Rectal smooth muscle tissue (tissue), 1 donor: ENCODE measurements around the gene KLLN.
"Not testable (repeated sequence)": the region's sequence is repeated elsewhere in the genome, so short reads cannot be mapped to it uniquely, and the experiment has no call there.

Source experiments
- H3K27ac ChIP-seq: one replicate; pipeline ENCODE4 v1.7.0; 2013; ENCODE audit warnings: low read depth, low read length, inconsistent platforms
- H3K27me3 ChIP-seq: one replicate; pipeline ENCODE4 v1.7.0; 2013; ENCODE audit warnings: low read length; ENCODE audit not compliant: control insufficient read depth, insufficient read depth
- H3K36me3 ChIP-seq: one replicate; pipeline ENCODE4 v1.7.0; 2013; ENCODE audit warnings: low read length; ENCODE audit not compliant: control insufficient read depth, insufficient read depth
- H3K4me1 ChIP-seq: one replicate; pipeline ENCODE4 v1.7.0; 2013; ENCODE audit warnings: low read length; ENCODE audit not compliant: control insufficient read depth, insufficient read depth
- H3K4me3 ChIP-seq: one replicate; pipeline ENCODE4 v1.7.0; 2013; ENCODE audit warnings: low read length
- H3K9ac ChIP-seq: one replicate; pipeline ENCODE4 v1.7.0; 2013; ENCODE audit warnings: low read length

Gene KLLN

DNA sequence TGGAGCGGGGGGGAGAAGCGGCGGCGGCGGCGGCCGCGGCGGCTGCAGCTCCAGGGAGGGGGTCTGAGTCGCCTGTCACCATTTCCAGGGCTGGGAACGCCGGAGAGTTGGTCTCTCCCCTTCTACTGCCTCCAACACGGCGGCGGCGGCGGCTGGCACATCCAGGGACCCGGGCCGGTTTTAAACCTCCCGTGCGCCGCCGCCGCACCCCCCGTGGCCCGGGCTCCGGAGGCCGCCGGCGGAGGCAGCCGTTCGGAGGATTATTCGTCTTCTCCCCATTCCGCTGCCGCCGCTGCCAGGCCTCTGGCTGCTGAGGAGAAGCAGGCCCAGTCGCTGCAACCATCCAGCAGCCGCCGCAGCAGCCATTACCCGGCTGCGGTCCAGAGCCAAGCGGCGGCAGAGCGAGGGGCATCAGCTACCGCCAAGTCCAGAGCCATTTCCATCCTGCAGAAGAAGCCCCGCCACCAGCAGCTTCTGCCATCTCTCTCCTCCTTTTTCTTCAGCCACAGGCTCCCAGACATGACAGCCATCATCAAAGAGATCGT, 690 bp upstream of the KLLN start:
- H3K4me3 ChIP-seq = peak overlapping the region; percentile 79
- H3K27me3 ChIP-seq, H3K4me1 ChIP-seq, H3K36me3 ChIP-seq: not testable (repeated sequence)
- H3K27ac ChIP-seq = peak overlapping the region; percentile 90
- peak overlapping the region; percentile 35 for H3K9ac ChIP-seq

DNA sequence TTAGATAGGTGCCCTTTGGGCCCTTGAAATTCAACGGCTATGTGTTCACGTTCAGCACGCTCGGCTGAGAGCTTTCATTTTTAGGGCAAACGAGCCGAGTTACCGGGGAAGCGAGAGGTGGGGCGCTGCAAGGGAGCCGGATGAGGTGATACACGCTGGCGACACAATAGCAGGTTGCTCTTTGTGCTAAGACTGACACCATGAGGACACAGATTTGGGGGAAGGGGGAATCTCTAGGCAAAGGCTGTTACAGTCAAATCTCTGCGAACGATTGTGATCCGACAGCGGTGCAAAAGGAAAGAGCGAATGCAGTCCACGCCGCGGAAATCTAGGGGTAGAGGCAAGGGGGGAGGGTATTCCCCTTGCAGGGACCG, 667 bp downstream of the KLLN start:
- peak overlapping the region; percentile 79 for H3K4me3 ChIP-seq
- H3K36me3 ChIP-seq = no peaks in the 10 kb centered on the region
- peak overlapping the region; percentile 90 for H3K27ac ChIP-seq
- no peaks in the 10 kb centered on the region for H3K27me3 ChIP-seq
- H3K4me1 ChIP-seq = no peaks in the 10 kb centered on the region
- peak overlapping the region; percentile 28 for H3K9ac ChIP-seq

DNA sequence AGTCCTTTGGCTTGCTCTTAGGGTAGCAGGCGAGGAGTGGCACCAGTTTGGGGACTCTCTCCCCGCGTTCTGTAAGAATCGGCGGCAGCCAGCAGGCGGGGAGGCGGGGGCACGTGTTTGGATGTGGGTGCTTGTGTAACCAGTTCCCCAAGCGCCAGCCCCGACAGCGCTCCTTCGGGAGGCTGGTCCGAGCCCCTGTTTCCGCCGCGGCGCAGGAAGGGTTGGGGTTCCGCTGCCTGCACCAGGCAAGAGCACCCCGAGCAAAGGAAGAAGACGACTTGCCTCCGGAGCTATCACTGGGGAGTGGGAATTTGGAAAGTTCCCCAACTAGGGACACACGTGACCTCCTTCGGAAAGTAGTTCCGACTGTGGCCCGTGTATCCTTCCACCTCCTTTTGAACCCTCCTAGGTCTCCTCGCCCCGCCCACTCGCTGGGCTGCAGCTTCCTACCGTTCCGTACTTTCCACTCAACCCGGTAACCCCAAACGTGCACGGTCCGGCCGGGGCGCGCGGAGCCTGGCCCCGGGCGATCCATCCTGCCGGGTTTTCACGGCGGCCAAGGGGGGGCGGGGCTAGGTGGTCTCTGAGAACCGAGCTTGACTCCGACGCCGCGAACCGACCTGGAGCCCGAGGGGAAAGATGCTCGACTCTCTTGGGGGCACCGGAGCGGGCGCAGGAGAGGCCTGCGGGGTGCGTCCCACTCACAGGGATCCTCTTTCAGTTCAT, 1.2 kb downstream of the KLLN start:
- no peaks in the 10 kb centered on the region for H3K36me3 ChIP-seq
- peak overlapping the region; percentile 90 for H3K27ac ChIP-seq
- H3K4me1 ChIP-seq = no peaks in the 10 kb centered on the region
- peak overlapping the region; percentile 79 for H3K4me3 ChIP-seq
- H3K9ac ChIP-seq = peak overlapping the region; percentile 34
- no peaks in the 10 kb centered on the region for H3K27me3 ChIP-seq

DNA sequence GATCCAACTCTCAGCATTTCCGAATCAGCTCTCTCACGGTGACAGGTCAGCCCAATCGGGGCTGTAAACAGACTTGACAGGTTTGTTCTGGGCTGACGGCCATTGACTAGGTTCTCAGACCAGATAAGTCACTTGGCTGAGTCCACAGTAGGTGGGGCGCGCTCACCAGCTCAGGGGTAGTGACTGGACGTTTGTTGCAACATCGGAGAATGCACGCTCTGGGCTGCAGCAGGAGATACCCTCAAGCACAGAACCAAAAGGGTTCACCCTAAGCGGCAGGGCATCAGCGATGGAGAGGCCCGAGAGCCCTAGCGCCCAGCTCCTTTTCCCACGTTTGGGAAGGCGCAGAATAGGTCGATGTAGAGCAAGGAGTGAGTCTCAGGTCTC, 1.8 kb downstream of the KLLN start:
- peak overlapping the region; percentile 34 for H3K9ac ChIP-seq
- peak overlapping the region; percentile 90 for H3K27ac ChIP-seq
- peak overlapping the region; percentile 79 for H3K4me3 ChIP-seq
- no peaks in the 10 kb centered on the region for H3K27me3 ChIP-seq
- H3K4me1 ChIP-seq = no peaks in the 10 kb centered on the region
- no peaks in the 10 kb centered on the region for H3K36me3 ChIP-seq

DNA sequence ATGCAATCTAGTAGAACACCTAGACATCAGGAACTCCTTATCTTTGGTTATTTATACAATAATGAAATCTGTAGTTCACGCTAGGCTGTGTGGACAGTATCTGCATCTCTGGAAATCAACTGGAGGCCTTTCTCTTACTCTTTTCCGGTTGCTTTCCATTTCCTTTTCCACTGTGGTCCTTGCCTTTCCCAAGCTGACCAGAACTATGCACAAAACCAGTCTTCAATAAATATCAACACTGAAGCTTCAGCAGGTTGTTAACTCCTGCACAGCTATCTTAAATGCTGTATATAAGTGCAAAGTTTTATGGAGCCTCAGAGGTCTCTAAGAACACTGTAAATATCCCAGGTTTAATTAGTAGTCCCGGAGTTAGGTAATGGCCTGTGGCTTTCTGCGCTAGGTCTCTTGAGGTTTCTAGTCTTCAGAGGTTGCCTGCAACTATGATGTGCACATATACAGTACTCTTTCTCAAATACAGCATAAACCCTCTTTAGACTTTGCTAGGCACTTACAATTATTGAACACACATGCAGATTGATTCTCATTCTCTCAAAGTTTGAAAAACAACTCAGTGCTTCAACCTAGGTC, 2.4 kb downstream of the KLLN start:
- Histone ChIP-seq H3K4me3 (no peak overlapping the region), H3K27ac (peak overlapping the region; percentile 90), H3K9ac (no peak overlapping the region), H3K36me3 (no peaks in the 10 kb centered on the region), H3K4me1 (no peaks in the 10 kb centered on the region), H3K27me3 (no peaks in the 10 kb centered on the region)

DNA sequence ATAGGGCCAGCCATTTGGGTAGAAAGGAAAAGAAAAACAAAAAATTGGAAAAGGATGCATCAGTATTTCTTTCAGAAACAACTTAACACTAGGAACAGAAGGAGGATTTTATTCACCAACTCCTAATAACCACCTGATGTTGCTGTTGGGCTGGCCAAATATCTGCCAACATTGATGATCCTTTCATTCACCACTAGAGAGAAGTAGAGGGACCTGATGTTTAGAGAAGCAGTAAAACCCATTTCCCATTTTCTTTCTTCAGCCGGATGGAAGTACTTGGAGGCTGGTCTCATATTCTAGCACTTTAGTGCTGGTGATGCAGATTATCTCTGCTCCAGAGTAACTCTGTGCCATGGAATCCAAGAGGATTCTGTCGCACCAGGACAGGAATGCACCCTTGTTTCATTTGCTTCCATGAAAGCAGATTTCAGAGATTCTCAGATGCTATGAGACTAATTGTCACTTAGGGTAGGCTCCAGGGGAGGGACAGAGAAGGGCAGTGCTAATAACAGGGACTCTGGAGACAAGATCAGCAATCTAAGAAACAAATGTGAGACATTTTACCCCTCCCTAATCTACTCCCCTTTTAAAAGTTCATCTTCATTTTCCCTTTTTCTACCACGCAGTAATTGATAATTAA, 3.1 kb downstream of the KLLN start:
- no peak overlapping the region for H3K4me3 ChIP-seq
- no peaks in the 10 kb centered on the region for H3K4me1 ChIP-seq
- no peaks in the 10 kb centered on the region for H3K36me3 ChIP-seq
- H3K27ac ChIP-seq = no peak overlapping the region
- no peaks in the 10 kb centered on the region for H3K27me3 ChIP-seq
- H3K9ac ChIP-seq = no peak overlapping the region

DNA sequence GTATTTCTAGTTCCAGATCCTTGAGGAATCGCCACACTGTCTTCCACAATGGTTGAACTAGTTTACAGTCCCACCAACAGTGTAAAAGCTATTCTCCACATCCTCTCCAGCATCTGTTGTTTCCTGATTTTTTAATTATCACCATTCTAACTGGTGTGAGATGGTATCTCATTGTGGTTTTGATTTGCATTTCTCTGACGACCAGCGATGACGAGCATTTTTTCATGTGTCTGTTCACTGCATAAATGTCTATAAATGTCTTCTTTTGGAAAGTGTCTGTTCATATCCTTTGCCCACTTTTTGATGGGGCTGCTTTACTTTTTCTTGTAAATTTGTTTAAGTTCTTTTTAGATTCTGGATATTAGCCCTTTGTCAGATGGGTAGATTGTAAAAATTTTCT, 7.7 kb downstream of the KLLN start:
- H3K4me1 ChIP-seq, H3K27me3 ChIP-seq: not testable (repeated sequence)

DNA sequence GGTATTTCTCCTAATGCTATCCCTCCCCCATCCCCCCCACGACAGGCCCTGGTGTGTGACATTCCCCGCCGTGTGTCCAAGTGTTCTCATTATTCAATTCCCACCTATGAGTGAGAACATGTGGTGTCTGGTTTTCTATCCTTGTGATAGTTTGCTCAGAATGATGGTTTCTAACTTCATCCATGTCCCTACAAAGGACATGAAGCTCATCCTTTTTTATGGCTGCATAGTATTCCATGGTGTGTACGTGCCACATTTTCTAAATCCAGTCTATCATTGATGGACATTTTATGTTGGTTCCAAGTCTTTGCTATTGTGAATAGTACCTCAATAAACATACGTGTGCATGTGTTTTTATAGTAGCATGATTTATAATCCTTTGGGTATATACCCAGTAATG, 8.1 kb downstream of the KLLN start:
- not testable (repeated sequence) for H3K9ac ChIP-seq, H3K27ac ChIP-seq, H3K4me1 ChIP-seq, H3K27me3 ChIP-seq, H3K36me3 ChIP-seq, H3K4me3 ChIP-seq

More for the DNA sequence above, 7.7 kb downstream of the KLLN start:
- not testable (repeated sequence) for H3K9ac ChIP-seq, H3K36me3 ChIP-seq, H3K27ac ChIP-seq, H3K4me3 ChIP-seq

DNA sequence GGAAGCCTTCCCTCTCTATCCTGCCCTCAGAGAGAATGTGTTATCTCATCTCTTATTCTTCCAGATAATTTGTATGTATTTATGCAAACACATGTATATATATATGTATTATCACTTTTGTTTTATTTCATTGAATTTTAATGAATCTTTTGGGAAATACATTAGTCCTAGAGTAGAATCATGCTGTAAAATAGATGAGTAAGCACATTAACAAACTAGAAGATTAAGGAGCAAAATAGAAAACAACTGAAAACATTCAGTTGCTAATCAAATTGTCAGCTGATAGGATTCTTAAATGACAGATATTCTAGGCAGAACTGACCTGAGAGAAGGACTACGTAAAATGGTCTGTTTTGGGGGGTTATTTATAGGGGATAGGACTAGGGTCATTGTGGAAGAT, 11.2 kb downstream of the KLLN start:
- Histone ChIP-seq H3K4me1 (no peaks in the 10 kb centered on the region), H3K9ac (no peak overlapping the region), H3K27ac (no peak overlapping the region), H3K36me3 (no peaks in the 10 kb centered on the region), H3K4me3 (no peak overlapping the region), H3K27me3 (no peaks in the 10 kb centered on the region)

DNA sequence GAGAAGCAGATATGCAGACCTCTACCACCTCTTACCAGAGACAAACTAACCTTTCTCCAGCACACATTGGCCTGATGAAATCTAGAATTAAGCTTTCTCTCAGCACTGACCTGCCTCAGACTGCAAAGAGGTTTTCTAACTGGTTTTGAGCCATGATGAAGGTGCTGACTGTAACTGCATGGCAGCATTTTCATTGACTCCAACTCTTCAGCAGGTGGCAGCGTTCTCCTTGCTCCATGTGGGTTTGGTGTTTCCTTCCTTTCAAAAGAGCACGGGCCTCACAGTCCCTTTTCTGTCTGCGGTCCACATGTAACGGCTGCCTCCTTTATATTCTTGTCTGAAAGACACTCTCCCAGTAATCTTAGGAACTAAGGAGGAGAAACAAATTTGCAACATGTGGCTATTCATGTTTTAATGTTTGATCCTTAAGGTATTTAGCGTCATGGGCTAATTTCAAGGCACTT, 12.6 kb downstream of the KLLN start:
- no peaks in the 10 kb centered on the region for H3K27me3 ChIP-seq
- no peak overlapping the region for H3K9ac ChIP-seq
- no peak overlapping the region for H3K27ac ChIP-seq
- H3K4me1 ChIP-seq = no peaks in the 10 kb centered on the region
- H3K4me3 ChIP-seq = no peak overlapping the region
- H3K36me3 ChIP-seq = no peaks in the 10 kb centered on the region

DNA sequence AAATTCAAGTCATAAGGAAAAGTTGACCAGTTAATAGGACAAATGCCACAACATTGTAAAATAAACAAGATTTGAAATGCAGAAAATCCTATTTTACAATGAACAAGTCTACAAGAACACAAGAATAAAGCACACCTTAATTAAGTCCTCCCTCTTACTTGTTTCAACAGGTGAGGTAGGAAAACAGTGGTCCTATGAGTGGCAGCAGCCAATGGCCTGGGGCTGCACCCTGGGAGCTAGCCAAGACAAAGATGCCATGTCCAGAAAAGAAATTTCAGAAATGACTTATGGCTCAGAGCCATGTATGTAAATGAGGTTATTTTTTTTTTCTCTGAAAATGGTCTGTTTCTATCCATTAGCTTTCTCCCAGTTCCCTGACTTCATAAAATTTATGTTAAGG, 14.3 kb downstream of the KLLN start:
- Histone ChIP-seq H3K9ac (no peak overlapping the region), H3K4me3 (no peak overlapping the region), H3K27ac (no peak overlapping the region)

DNA sequence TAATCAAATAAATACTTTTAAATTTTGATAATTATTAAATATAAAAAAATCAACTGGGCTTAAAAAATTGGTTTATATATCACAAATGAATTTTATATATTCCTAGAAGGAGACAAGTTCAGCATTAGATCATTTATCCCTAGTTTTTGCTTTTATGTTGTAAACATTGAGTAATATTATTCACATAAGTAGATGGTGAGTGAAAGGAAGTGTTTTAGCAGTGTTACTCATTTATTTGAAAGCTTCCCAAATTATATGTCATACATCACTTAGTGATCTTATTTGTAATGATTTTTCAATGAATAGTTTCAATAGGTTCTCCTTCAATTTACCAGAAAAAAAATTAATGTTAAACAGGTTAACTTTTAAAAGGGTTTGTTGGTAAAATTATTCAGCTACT, 15.8 kb downstream of the KLLN start:
- H3K4me3 ChIP-seq = no peak overlapping the region
- H3K9ac ChIP-seq = no peak overlapping the region
- H3K4me1 ChIP-seq = no peaks in the 10 kb centered on the region
- no peak overlapping the region for H3K27ac ChIP-seq
- H3K27me3 ChIP-seq = no peaks in the 10 kb centered on the region
- H3K36me3 ChIP-seq = no peaks in the 10 kb centered on the region

More for the DNA sequence above, 14.3 kb downstream of the KLLN start:
- Histone ChIP-seq H3K27me3 (no peaks in the 10 kb centered on the region), H3K36me3 (no peaks in the 10 kb centered on the region), H3K4me1 (no peaks in the 10 kb centered on the region)
